Mucosa of stomach (tissue), 1 donor: Measurements from ENCODE around the gene CAAP1.
"Not testable (repeated sequence)": the region's sequence is repeated elsewhere in the genome, so short reads cannot be mapped to it uniquely, and the experiment has no call there.

ENCODE experiments used
- H3K27me3 ChIP-seq: one replicate; pipeline ENCODE4 v1.7.0; 2013; ENCODE audit warnings: mild to moderate bottlenecking, low read length; ENCODE audit not compliant: control insufficient read depth, insufficient read depth
- H3K36me3 ChIP-seq: one replicate; pipeline ENCODE4 v1.7.0; 2013; ENCODE audit warnings: low read length; ENCODE audit not compliant: control insufficient read depth, insufficient read depth
- H3K4me1 ChIP-seq: one replicate; pipeline ENCODE4 v1.7.0; 2013; ENCODE audit warnings: mild to moderate bottlenecking, low read length; ENCODE audit not compliant: control insufficient read depth, insufficient read depth
- H3K4me3 ChIP-seq: one replicate; pipeline ENCODE4 v1.7.0; 2013; ENCODE audit warnings: low read length
- H3K9ac ChIP-seq: one replicate; pipeline ENCODE4 v1.7.0; 2013; ENCODE audit warnings: mild to moderate bottlenecking, low read length, moderate library complexity
- H3K9me3 ChIP-seq: one replicate; pipeline ENCODE4 v1.7.0; 2013; ENCODE audit warnings: mild to moderate bottlenecking, low read length, moderate library complexity; ENCODE audit not compliant: control insufficient read depth
- donor health status: Pancreatic carcinoma.

The CAAP1 gene

GRCh38 chr9:26893030-26893676 is 551 bp upstream of the CAAP1 start:
- Histone ChIP-seq H3K27me3 (no peaks in the 10 kb centered on the region), H3K9me3 (no peaks in the 10 kb centered on the region), H3K9ac (peak overlapping the region; percentile 98), H3K4me1 (no peaks in the 10 kb centered on the region), H3K36me3 (no peaks in the 10 kb centered on the region), H3K4me3 (peak overlapping the region; percentile 100)

GRCh38 chr9:26891726-26892125 is 876 bp downstream of the CAAP1 start:
- Histone ChIP-seq H3K4me1 (no peaks in the 10 kb centered on the region), H3K9me3 (no peaks in the 10 kb centered on the region), H3K4me3 (peak overlapping the region; percentile 100), H3K36me3 (no peaks in the 10 kb centered on the region), H3K9ac (peak overlapping the region; percentile 98), H3K27me3 (no peaks in the 10 kb centered on the region)

GRCh38 chr9:26888271-26888670 is 4.3 kb downstream of the CAAP1 start:
- H3K9me3 ChIP-seq, result no peaks in the 10 kb centered on the region
- H3K4me1 ChIP-seq, result no peaks in the 10 kb centered on the region
- no peaks in the 10 kb centered on the region for H3K27me3 ChIP-seq
- no peaks in the 10 kb centered on the region for H3K36me3 ChIP-seq
- H3K9ac ChIP-seq, result no peak overlapping the region
- H3K4me3 ChIP-seq, result no peak overlapping the region

GRCh38 chr9:26882154-26882553 is 10.4 kb downstream of the CAAP1 start:
- Histone ChIP-seq H3K27me3 (no peaks in the 10 kb centered on the region), H3K9me3 (no peaks in the 10 kb centered on the region), H3K36me3 (no peaks in the 10 kb centered on the region), H3K4me1 (no peaks in the 10 kb centered on the region), H3K9ac (no peak overlapping the region), H3K4me3 (no peak overlapping the region)

- no peaks in the 10 kb centered on the region for H3K9me3 ChIP-seq
- no peaks in the 10 kb centered on the region for H3K4me1 ChIP-seq
- H3K9ac ChIP-seq, result no peak overlapping the region
- H3K36me3 ChIP-seq, result no peaks in the 10 kb centered on the region
- no peaks in the 10 kb centered on the region for H3K27me3 ChIP-seq
- no peak overlapping the region for H3K4me3 ChIP-seq
Observed at GRCh38 chr9:26880262-26880661, 12.3 kb downstream of the CAAP1 start.

GRCh38 chr9:26875155-26875554 is 17.4 kb downstream of the CAAP1 start:
- H3K27me3 ChIP-seq, H3K36me3 ChIP-seq, H3K4me1 ChIP-seq, H3K4me3 ChIP-seq, H3K9me3 ChIP-seq, H3K9ac ChIP-seq: not testable (repeated sequence)

GRCh38 chr9:26870292-26870691 is 22.3 kb downstream of the CAAP1 start:
- H3K9ac ChIP-seq, result no peak overlapping the region

GRCh38 chr9:26863074-26863473 is 29.5 kb downstream of the CAAP1 start:
- Histone ChIP-seq H3K9me3 (no peaks in the 10 kb centered on the region), H3K27me3 (no peaks in the 10 kb centered on the region), H3K4me1 (no peaks in the 10 kb centered on the region), H3K4me3 (no peak overlapping the region), H3K36me3 (no peaks in the 10 kb centered on the region), H3K9ac (no peak overlapping the region)

More at GRCh38 chr9:26870292-26870691, 22.3 kb downstream of the CAAP1 start:
- no peaks in the 10 kb centered on the region for H3K36me3 ChIP-seq
- no peaks in the 10 kb centered on the region for H3K9me3 ChIP-seq
- H3K4me3 ChIP-seq, result no peak overlapping the region
- no peaks in the 10 kb centered on the region for H3K27me3 ChIP-seq
- H3K4me1 ChIP-seq, result no peaks in the 10 kb centered on the region

- Histone ChIP-seq H3K27me3 (no peaks in the 10 kb centered on the region), H3K4me1 (no peaks in the 10 kb centered on the region), H3K9me3 (no peaks in the 10 kb centered on the region), H3K9ac (no peak overlapping the region), H3K36me3 (no peaks in the 10 kb centered on the region), H3K4me3 (no peak overlapping the region)
Observed at GRCh38 chr9:26856413-26857032, 36.1 kb downstream of the CAAP1 start.

GRCh38 chr9:26850995-26851394 is 41.6 kb downstream of the CAAP1 start:
- H3K4me3 ChIP-seq, result no peak overlapping the region
- no peaks in the 10 kb centered on the region for H3K27me3 ChIP-seq
- no peaks in the 10 kb centered on the region for H3K36me3 ChIP-seq
- H3K9me3 ChIP-seq, result no peaks in the 10 kb centered on the region
- H3K4me1 ChIP-seq, result no peaks in the 10 kb centered on the region
- no peak overlapping the region for H3K9ac ChIP-seq

- Histone ChIP-seq H3K9me3 (no peaks in the 10 kb centered on the region), H3K4me1 (no peaks in the 10 kb centered on the region), H3K36me3 (no peaks in the 10 kb centered on the region), H3K4me3 (no peak overlapping the region), H3K9ac (no peak overlapping the region), H3K27me3 (no peaks in the 10 kb centered on the region)
Observed at GRCh38 chr9:26833792-26834191, 58.8 kb downstream of the CAAP1 start.

GRCh38 chr9:26828391-26828955 is 64.1 kb downstream of the CAAP1 start:
- not testable (repeated sequence) for H3K27me3 ChIP-seq, H3K36me3 ChIP-seq, H3K4me1 ChIP-seq

More at GRCh38 chr9:26828391-26828955, 64.1 kb downstream of the CAAP1 start:
- H3K4me3 ChIP-seq, H3K9ac ChIP-seq, H3K9me3 ChIP-seq: not testable (repeated sequence)
